Amygdala (tissue), 56 donors: ENCODE measurements around the gene NFKBIZ.
"Not testable (repeated sequence)": the region's sequence is repeated elsewhere in the genome, so short reads cannot be mapped to it uniquely, and the experiment has no call there.

Experiments used
- DNase-seq, 56 donors: peaks; one replicate each; lab custom pipeline; 2025; lab: John Stamatoyannopoulos, UW

Gene NFKBIZ

GRCh38 chr3:101903451-101903871 lies 54.1 kb downstream of the NFKBIZ start:
- DNase-seq, result no peak

DNA sequence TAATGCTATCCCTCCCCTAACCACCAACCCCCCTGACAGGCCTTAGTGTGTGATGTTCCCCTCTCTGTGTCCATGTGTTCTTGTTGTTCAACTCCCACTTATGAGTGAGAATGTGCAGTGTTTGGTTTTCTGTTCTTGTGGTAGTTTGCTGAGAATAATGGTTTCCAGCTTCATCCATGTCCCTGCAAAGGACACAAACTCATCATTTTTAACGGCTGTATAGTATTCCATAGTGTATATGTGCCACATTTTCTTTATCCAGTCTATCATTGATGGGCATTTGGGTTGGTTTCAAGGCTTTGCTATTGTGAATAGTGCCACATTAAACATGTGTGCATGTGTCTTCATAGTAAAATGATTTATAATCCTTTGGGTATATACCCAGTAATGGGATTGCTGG lies 56.3 kb downstream of the NFKBIZ start:
- DNase-seq, result not testable (repeated sequence)
